HFF-Myc (cell line): ENCODE results near the gene LGR6.
"Not testable (repeated sequence)": the region's sequence is repeated elsewhere in the genome, so short reads cannot be mapped to it uniquely, and the experiment has no call there.

Experiments used
- DNase-seq: peaks from one replicate; pipeline ENCODE4 v3.0.0-alpha.2; 2011; ENCODE audit warnings: low read depth; ENCODE audit errors: extremely low read depth
- H3K4me3 ChIP-seq: replicated peaks from 2 replicates; pipeline ENCODE4 v1.5.1; 2011; ENCODE audit warnings: low read depth, mild to moderate bottlenecking, control low read depth, low read length
- CTCF ChIP-seq: IDR thresholded peaks from 2 replicates; pipeline ENCODE4 v1.5.1; 2012; ENCODE audit warnings: mild to moderate bottlenecking, low read depth, low read length, control low read depth; ENCODE audit errors: missing control alignments

LGR6 gene

DNA sequence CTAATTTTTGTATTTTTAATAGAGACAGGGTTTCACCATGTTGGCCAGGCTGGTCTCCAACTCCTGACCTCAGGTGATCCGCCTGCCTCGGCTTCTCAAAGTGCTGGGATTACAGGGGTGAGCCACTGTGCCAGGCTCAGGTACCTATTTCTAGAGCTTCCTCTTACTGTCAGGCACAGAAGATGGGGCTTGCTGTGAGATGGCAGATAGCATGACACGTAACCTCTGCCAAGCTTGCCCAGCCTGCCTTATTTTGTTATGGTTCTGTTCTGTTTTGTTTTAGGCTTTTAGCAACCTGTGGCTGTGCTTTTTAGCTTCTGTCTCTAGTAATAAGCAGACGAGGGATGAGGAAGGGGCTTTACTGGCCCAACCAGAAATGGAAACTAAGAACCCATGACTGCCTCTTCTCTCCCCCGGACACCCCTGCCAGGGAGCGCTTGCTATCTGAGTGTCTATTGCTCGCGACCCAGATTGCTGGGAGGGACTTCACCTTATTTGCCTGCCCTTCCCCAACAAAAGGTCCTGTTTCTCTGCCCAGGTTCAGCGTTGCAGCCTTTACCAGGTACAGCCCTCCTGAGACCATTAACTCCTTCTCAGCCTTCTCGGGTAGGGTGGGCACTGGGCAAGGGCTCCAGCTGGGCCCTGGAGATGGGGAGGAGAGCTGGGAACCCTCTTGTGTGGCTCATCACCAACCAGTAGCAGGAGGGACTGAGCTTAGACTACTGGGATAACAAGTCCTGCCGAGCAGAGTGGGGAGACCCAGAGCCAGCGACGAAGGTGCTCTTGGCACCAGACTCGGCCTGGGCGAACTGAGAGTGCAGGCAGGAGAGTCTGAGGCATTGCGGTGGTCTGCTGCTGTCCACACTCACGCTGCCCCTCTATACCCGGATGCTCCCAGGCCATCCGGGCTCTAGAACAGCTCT is 13.5 kb upstream of the LGR6 start:
- H3K4me3 ChIP-seq, result no peak overlapping the region
- no peak for TF ChIP-seq CTCF
- DNase-seq, result no peak

DNA sequence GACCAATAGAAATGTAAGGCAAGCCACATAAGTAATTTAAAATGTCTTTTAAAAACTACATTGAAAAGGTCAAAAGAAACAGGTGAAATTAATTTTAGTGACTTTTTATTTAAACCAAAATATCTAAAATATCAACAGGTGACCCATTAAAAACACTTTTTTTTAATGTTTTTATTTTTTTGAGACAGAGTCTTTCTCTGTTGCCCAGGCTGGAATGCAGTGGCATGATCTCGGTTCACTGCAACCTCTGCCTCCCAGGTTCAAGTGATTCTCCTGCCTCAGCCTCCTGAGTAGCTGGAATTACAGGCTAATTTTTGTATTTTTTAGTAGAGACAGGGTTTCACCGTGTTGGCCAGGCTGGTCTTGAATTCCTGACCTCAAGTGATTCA is 12.9 kb upstream of the LGR6 start:
- DNase-seq, H3K4me3 ChIP-seq: not testable (repeated sequence)

- H3K4me3 ChIP-seq, result no peak overlapping the region
- DNase-seq, result no peak
- no peak for TF ChIP-seq CTCF
Measured at GRCh38 chr1:202181586-202181985, 12.0 kb upstream of the LGR6 start.

DNA sequence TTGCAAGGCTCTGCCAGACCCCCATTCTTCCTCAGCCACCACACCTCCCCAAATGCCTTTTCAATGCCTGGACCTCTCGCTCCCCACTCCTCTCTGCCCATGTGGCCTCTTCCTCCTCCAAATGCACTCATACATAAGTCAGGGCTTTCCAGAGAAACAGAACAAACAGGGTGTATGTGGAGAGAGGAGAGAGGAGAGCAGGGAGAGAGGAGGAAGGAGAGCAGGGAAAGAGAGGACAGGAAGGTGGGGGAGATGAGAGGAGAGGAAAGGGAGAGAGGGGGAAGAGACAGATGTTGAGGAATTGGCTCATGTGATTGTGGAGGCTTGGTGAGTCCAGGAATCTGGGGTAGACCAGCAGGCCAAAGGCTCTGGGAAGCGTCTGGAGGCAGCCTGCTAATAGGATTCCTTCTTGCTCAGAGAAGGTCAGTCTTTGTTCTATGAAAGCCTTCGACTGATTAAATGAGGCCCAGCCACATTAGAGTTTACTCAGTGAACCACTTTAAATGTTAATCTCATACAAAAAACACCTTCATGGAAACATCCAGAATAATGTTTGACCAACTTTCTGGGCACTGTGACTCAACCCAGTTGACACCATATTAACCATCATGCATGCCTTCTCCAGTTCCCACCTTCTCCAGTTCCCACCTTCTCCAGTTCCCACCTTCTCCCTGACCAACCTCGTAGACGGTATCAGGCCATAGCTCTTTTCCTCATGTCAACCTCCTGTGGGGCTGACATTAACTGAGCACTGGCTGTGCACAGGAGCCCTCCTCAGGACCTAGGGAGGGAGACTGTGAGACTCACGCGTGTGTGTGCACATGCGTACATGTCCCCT is 11.3 kb upstream of the LGR6 start:
- DNase-seq, result no peak
- TF ChIP-seq CTCF, result no peak
- no peak overlapping the region for H3K4me3 ChIP-seq

GRCh38 chr1:202184750-202185460 is 8.7 kb upstream of the LGR6 start:
- H3K4me3 ChIP-seq, result no peak overlapping the region
- peak; percentile 63 for DNase-seq
- TF ChIP-seq CTCF, result peak; percentile 90

- TF ChIP-seq CTCF, result no peak
- DNase-seq, result no peak
- H3K4me3 ChIP-seq, result no peak overlapping the region
Measured at GRCh38 chr1:202186327-202186726, 7.3 kb upstream of the LGR6 start.
